ENCODE results near the gene ITGAL. TPM values are rescaled to one million over a fixed set of nuclear protein-coding genes. Genes with fewer than 3 reads are reported as not detected.

The ITGAL gene
- total RNA-seq, 4 donors from 2014 or later, result 1.6 to 2.3 (median 1.8) TPM

GRCh38 chr16:30571445-30572322 is 99.1 kb downstream of the ITGAL start, which contains the start of gene ZNF688:
Gene ZNF688, minus strand, starts transcription at chr16:30571714. Its CDS starts 85 bp downstream, at chr16:30571629.
- no peak for TF ChIP-seq POLR2A (IDR thresholded peaks at IDR 0.05)
- TF ChIP-seq, protein P1, sequence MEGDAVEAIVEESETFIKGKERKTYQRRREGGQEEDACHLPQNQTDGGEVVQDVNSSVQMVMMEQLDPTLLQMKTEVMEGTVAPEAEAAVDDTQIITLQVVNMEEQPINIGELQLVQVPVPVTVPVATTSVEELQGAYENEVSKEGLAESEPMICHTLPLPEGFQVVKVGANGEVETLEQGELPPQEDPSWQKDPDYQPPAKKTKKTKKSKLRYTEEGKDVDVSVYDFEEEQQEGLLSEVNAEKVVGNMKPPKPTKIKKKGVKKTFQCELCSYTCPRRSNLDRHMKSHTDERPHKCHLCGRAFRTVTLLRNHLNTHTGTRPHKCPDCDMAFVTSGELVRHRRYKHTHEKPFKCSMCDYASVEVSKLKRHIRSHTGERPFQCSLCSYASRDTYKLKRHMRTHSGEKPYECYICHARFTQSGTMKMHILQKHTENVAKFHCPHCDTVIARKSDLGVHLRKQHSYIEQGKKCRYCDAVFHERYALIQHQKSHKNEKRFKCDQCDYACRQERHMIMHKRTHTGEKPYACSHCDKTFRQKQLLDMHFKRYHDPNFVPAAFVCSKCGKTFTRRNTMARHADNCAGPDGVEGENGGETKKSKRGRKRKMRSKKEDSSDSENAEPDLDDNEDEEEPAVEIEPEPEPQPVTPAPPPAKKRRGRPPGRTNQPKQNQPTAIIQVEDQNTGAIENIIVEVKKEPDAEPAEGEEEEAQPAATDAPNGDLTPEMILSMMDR (IDR thresholded peaks at IDR 0.05), result no peak
- peak; percentile 97 to 99 for DNase-seq (ENCODE audit: low spot score in 2 of 2)
- WGBS, 2 donors, result 0 to 1% methylated on average over 9 to 56 of the region's 67 CpGs
- intact Hi-C loops (cut with DNase I; ENCODE audit: low total_unique reads), result no loop called here
- peak within 1 kb of the TSS; percentile 66 for H3K4me3 ChIP-seq (ENCODE audit: low read depth, poor library complexity, severe bottlenecking)

Small RNAs within 50 kb of the gene (microRNA-seq; reads per million reads assigned to microRNA genes)
- 0 reads per million in 2 donors for gene MIR4518 (ENCODE audit: borderline number of aligned reads in 1 of 2, borderline replicate concordance in 2 of 2)

Other genes starting within 250 kb of the ITGAL start
- 1 to 10 TPM; 1.4 to 2.4 (median 1.7) TPM for gene NPIPB13, start 224.3 kb upstream of the ITGAL start, total RNA-seq
- gene CD2BP2, start 117.4 kb upstream of the ITGAL start, total RNA-seq, result 10 to 100 TPM; 33.6 to 43.2 (median 38.5) TPM
- 10 to 100 TPM; 33.2 to 51.8 (median 41.9) TPM for gene TBC1D10B, start 102.2 kb upstream of the ITGAL start, total RNA-seq
- gene MYL11, start 97.9 kb upstream of the ITGAL start, total RNA-seq, result 1 to 10 TPM in 1 of 4 donors, under 1 TPM in 1, not detected in 2; 0.79 to 2.1 TPM
- gene SEPTIN1, start 90.2 kb upstream of the ITGAL start, total RNA-seq, result 1 to 10 TPM in 1 of 4 donors, under 1 TPM in 2, not detected in 1; 0.39 to 1.2 (median 0.91) TPM
- 10 to 100 TPM in 3 of 4 donors, 1 to 10 TPM in 1; 8.3 to 15.6 (median 10.5) TPM for gene ZNF48, start 77.3 kb upstream of the ITGAL start, total RNA-seq
- gene ZNF771, start 65.1 kb upstream of the ITGAL start, total RNA-seq, result 10 to 100 TPM in 3 of 4 donors, 1 to 10 TPM in 1; 5.9 to 12.8 (median 11.0) TPM
- gene DCTPP1, start 42.7 kb upstream of the ITGAL start, total RNA-seq, result 10 to 100 TPM; 14.7 to 18.8 (median 17.9) TPM
- 10 to 100 TPM; 17.7 to 25.3 (median 23.6) TPM for gene SEPHS2, start 26.9 kb upstream of the ITGAL start, total RNA-seq
- gene ZNF768, start 53.8 kb downstream of the ITGAL start, total RNA-seq, result 10 to 100 TPM; 31.1 to 43.5 (median 41.0) TPM
- gene ZNF747, start 62.1 kb downstream of the ITGAL start, total RNA-seq, result 10 to 100 TPM in 3 of 4 donors, 1 to 10 TPM in 1; 9.9 to 23.7 (median 19.6) TPM
- gene ZNF764, start 85.6 kb downstream of the ITGAL start, total RNA-seq, result 10 to 100 TPM in 3 of 4 donors, 1 to 10 TPM in 1; 8.3 to 12.0 (median 10.3) TPM
- gene ZNF688, start 99.0 kb downstream of the ITGAL start, total RNA-seq, result 10 to 100 TPM; 11.9 to 22.5 (median 16.0) TPM
- gene ZNF785, start 113.0 kb downstream of the ITGAL start, total RNA-seq, result 10 to 100 TPM in 2 of 4 donors, 1 to 10 TPM in 2; 9.5 to 19.2 (median 10.4) TPM
- 1 to 10 TPM; 3.2 to 9.1 (median 6.7) TPM for gene ZNF689, start 137.6 kb downstream of the ITGAL start, total RNA-seq
- gene PRR14, start 178.2 kb downstream of the ITGAL start, total RNA-seq, result 10 to 100 TPM; 23.8 to 67.5 (median 37.1) TPM
- gene FBRS, start 185.7 kb downstream of the ITGAL start, total RNA-seq, result 100 to 1,000 TPM in 1 of 4 donors, 10 to 100 TPM in 3; 51.0 to 103 (median 58.3) TPM
- 10 to 100 TPM; 21.7 to 44.0 (median 33.7) TPM for gene SRCAP, start 226.4 kb downstream of the ITGAL start, total RNA-seq